K562 (cell line): ENCODE data around the gene HVCN1. TPM values are rescaled to one million over a fixed set of nuclear protein-coding genes. Genes with fewer than 3 reads are reported as not detected.

ENCODE experiments used
- ATAC-seq: fragments of 200-7000 bp; cut with Tn5 transposase; 3 replicates; pipeline ENCODE4 v1.9.1; 2020; ENCODE audit warnings: moderate library complexity
- BruUV-seq: library from RNA; stranded (reverse); fragments of 400-500 nt; replicated peaks from 2 replicates; lab custom pipeline; 2021; lab: Mats Ljungman, UMichigan
- CTCF ChIA-PET: fragments of 300-600 bp; formaldehyde crosslinking; extraction: SDS; loops from one replicate; lab custom pipeline; 2021; ENCODE audit warnings: low intra/inter-chr PET ratio; lab: Yijun Ruan, JAX
- POLR2A ChIA-PET: fragments of 300-600, 350-650 bp; sonication (Branson Sonifier 250); formaldehyde crosslinking; extraction: SDS; loops from one replicate; lab custom pipeline; 2021; ENCODE audit warnings: antibody characterized with exemption, inconsistent platforms; lab: Yijun Ruan, JAX
- DNase-seq, 4 experiments: peaks; one replicate each; pipeline versions ENCODE4 v3.0.0 to v3.0.0-alpha.2; 2011 to 2018; ENCODE audit warnings: low spot score in 3 of 4, mixed read lengths in 3 of 4; ENCODE audit errors: extremely low read depth in 1 of 4
- FAIRE-seq: peaks from 2 replicates; lab custom pipeline; 2011; peaks lifted over from hg19 to GRCh38; lab: Jason Lieb, UNC
- H2AFZ ChIP-seq: 2 replicates; pipeline ENCODE4 v1.6.0; 2011; ENCODE audit warnings: low read depth, low read length, control low read depth, inconsistent platforms
- H3K27ac ChIP-seq: fragments of 200-600 bp; 3 replicates; pipeline ENCODE4 v1.8.0; 2011; ENCODE audit warnings: low read depth, mild to moderate bottlenecking, control low read depth, inconsistent platforms, low read length, moderate library complexity, mixed read lengths; ENCODE audit errors: extremely low read depth
- H3K27me3 ChIP-seq, 2 experiments: fragments of 300-600 bp in 1 of 2; 2 replicates in 1 of 2; 3 replicates in 1 of 2; pipeline versions ENCODE4 v1.6.0 to v1.8.0; 2011; ENCODE audit warnings: inconsistent platforms in 2 of 2, low read length in 2 of 2, mild to moderate bottlenecking in 1 of 2, mixed read lengths in 1 of 2, moderate library complexity in 1 of 2; ENCODE audit not compliant: control insufficient read depth in 2 of 2, insufficient read depth in 2 of 2
- H3K36me3 ChIP-seq: fragments of 300-600 bp; 3 replicates; pipeline ENCODE4 v1.8.0; 2011; ENCODE audit warnings: mild to moderate bottlenecking, low read length, inconsistent platforms; ENCODE audit not compliant: control insufficient read depth, insufficient read depth
- H3K4me1 ChIP-seq, 2 experiments: fragments of 200-600 bp in 1 of 2; replicated peaks in 1 of 2; 2 replicates in 1 of 2; 3 replicates in 1 of 2; pipeline versions ENCODE4 v1.5.1 to v1.8.0; 2011; ENCODE audit warnings: inconsistent platforms in 2 of 2, low read length in 2 of 2, mild to moderate bottlenecking in 1 of 2, mixed read lengths in 1 of 2, moderate library complexity in 1 of 2; ENCODE audit not compliant: control insufficient read depth in 2 of 2, insufficient read depth in 2 of 2
- H3K4me2 ChIP-seq: 2 replicates; pipeline ENCODE4 v1.6.1; 2011; ENCODE audit warnings: low read length, control low read depth, inconsistent platforms, mixed read lengths; ENCODE audit not compliant: insufficient read depth
- H3K4me3 ChIP-seq: fragments of 200-600 bp; sonication (generic), shearing (Covaris generic); 2 replicates; pipeline ENCODE4 v1.5.1; 2016; ENCODE audit warnings: control low read depth, inconsistent platforms
- H3K79me2 ChIP-seq: fragments of 200-600 bp; 3 replicates; pipeline ENCODE4 v1.8.0; 2011; ENCODE audit warnings: low read length, inconsistent platforms; ENCODE audit not compliant: control insufficient read depth, insufficient read depth
- H3K9ac ChIP-seq, 2 experiments: 2 replicates each; pipeline versions ENCODE4 v1.6.0 to v1.6.1; 2011; ENCODE audit warnings: low read depth in 2 of 2, low read length in 2 of 2, control low read depth in 1 of 2, inconsistent platforms in 1 of 2, mild to moderate bottlenecking in 1 of 2, mixed read lengths in 1 of 2; ENCODE audit not compliant: insufficient read depth in 1 of 2
- H3K9me1 ChIP-seq: one replicate; pipeline ENCODE4 v1.6.0; 2011; ENCODE audit warnings: inconsistent platforms, mild to moderate bottlenecking, low read length, moderate library complexity; ENCODE audit not compliant: control insufficient read depth, insufficient read depth
- H3K9me3 ChIP-seq: replicated peaks from 2 replicates; pipeline ENCODE4 v1.5.1; 2011; ENCODE audit warnings: low read depth, low read length, inconsistent platforms; ENCODE audit not compliant: control insufficient read depth, insufficient read depth
- H4K20me1 ChIP-seq: replicated peaks from 2 replicates; pipeline ENCODE4 v1.6.1; 2011; ENCODE audit warnings: low read length, inconsistent platforms, mixed read lengths; ENCODE audit not compliant: control insufficient read depth, insufficient read depth
- AFF4 ChIP-seq: sonication (generic); formaldehyde crosslinking; IDR thresholded peaks from 2 replicates; pipeline ENCODE4 v1.8.0; 2023; ENCODE audit warnings: mild to moderate bottlenecking, missing genetic modification reagents
- CHD4 ChIP-seq: fragments of 200-600 bp; sonication (generic); IDR thresholded peaks from 3 replicates; pipeline ENCODE4 v1.6.1; 2012; ENCODE audit warnings: low read depth, mild to moderate bottlenecking, mixed read lengths, low read length, inconsistent platforms; ENCODE audit not compliant: insufficient read depth, insufficient replicate concordance, poor library complexity, severe bottlenecking
- CREBBP ChIP-seq: IDR thresholded peaks from one replicate; pipeline ENCODE4 v1.6.1; 2012; ENCODE audit warnings: low read depth, mild to moderate bottlenecking, control low read depth, inconsistent platforms, low read length
- E2F1 ChIP-seq: sonication (generic); formaldehyde crosslinking; IDR thresholded peaks from 2 replicates; pipeline ENCODE4 v1.8.1; 2023; ENCODE audit warnings: mild to moderate bottlenecking, missing genetic modification reagents, moderate library complexity
- HNRNPUL1 ChIP-seq: fragments of 200-400 bp; formaldehyde crosslinking; IDR thresholded peaks from 2 replicates; pipeline ENCODE4 v1.6.1; 2017; ENCODE audit warnings: low read length
- KDM4B ChIP-seq, 2 experiments: fragments of 450-650 bp in 1 of 2; sonication (generic) in 1 of 2; IDR thresholded peaks; 2 replicates each; pipeline ENCODE4 v1.6.1; 2016 to 2017; ENCODE audit warnings: borderline replicate concordance in 2 of 2, antibody characterized with exemption in 1 of 2, low read depth in 1 of 2, mild to moderate bottlenecking in 1 of 2
- POLR2B ChIP-seq: fragments of 450-650 bp; IDR thresholded peaks from 2 replicates; pipeline ENCODE4 v1.6.1; 2018; ENCODE audit warnings: low read depth; ENCODE audit not compliant: partially characterized antibody
- POLR2H ChIP-seq: IDR thresholded peaks from 2 replicates; pipeline ENCODE4 v1.6.1; 2016; ENCODE audit warnings: missing genetic modification characterization, low read depth, mild to moderate bottlenecking, control low read depth, missing compliant biosample characterization, moderate library complexity
- PYGO2 ChIP-seq: fragments of 450-650 bp; IDR thresholded peaks from 2 replicates; pipeline ENCODE4 v1.6.1; 2016; ENCODE audit warnings: mild to moderate bottlenecking, missing genetic modification characterization, moderate library complexity, missing compliant biosample characterization
- RFX1 ChIP-seq: fragments of 450-650 bp; IDR thresholded peaks from 2 replicates; pipeline ENCODE4 v1.6.1; 2016; ENCODE audit warnings: mild to moderate bottlenecking, moderate library complexity
- TFAM ChIP-seq: fragments of 250-450 bp; sonication (Bioruptor Pico); conservative IDR thresholded peaks from 2 replicates; pipeline ENCODE4 v1.5.0; 2021; ENCODE audit warnings: mild to moderate bottlenecking, moderate library complexity
- ZNF212 ChIP-seq: fragments of 450-650 bp; formaldehyde crosslinking; IDR thresholded peaks from 2 replicates; pipeline ENCODE4 v1.4.0; 2020; ENCODE audit warnings: mild to moderate bottlenecking
- WGBS: fragments of 100-300 bp; shearing (Covaris generic); methylation state at CpG from one replicate; pipeline ENCODE4 v1.1.6; 2016; ENCODE audit warnings: low coverage, mixed read lengths; ENCODE audit not compliant: insufficient coverage; ENCODE audit errors: missing lambda C conversion rate; 5-methylcytosine and 5-hydroxymethylcytosine counted together
- in situ Hi-C: fragments of 300-500 bp; cut with MboI; formaldehyde crosslinking; loops from 4 replicates; pipeline ENCODE4 v1.15.0; 2018; ENCODE audit warnings: inconsistent platforms, mixed read lengths
- intact Hi-C: fragments of 100-400 bp; cut with micrococcal nuclease; formaldehyde crosslinking; loops from 2 replicates; pipeline ENCODE4 v1.14.2; 2022
- polyA plus RNA-seq, 8 experiments: library from polyadenylated mRNA; depleted of rRNA in 4 of 8; stranded (reverse) in 5 of 8; unstranded in 3 of 8; fragments of >200 nt; fragmentation: Nextera tagmentation in 2 of 8; fragmentation: Illumina TruSeq in 1 of 8; extraction: Ambion mirVana in 2 of 8; extraction: Trizol in 1 of 8; gene quantifications; 2 replicates each; pipeline versions ENCODE4 v1.2.1 to v1.2.3, GENCODE V29; 2011 to 2014; ENCODE audit warnings: inconsistent platforms in 1 of 8, missing spikeins in 1 of 8
- total RNA-seq, 7 experiments: library from RNA; depleted of rRNA in 6 of 7; stranded (reverse); fragments of >200 nt in 6 of 7; fragmentation: Illumina TruSeq in 2 of 7; extraction: Trizol in 2 of 7; gene quantifications; 2 replicates each; pipeline versions ENCODE4 v1.2.1 to v1.2.3, GENCODE V29; 2011 to 2021; ENCODE audit warnings: low replicate concordance in 1 of 7
- TF ChIP-seq, protein P1 (sequence below): IDR thresholded peaks from 2 replicates; pipeline ENCODE4 v1.6.1; 2012; ENCODE audit warnings: low read depth, low read length, improper control_type of control experiment, borderline replicate concordance

HVCN1 gene
- total and polyA plus RNA-seq, 9 of the 15 experiments (the other 6 are each of a cell fraction or from before 2014, with no cell fraction given): 0.21 to 1.4 (median 0.74) TPM

DNA sequence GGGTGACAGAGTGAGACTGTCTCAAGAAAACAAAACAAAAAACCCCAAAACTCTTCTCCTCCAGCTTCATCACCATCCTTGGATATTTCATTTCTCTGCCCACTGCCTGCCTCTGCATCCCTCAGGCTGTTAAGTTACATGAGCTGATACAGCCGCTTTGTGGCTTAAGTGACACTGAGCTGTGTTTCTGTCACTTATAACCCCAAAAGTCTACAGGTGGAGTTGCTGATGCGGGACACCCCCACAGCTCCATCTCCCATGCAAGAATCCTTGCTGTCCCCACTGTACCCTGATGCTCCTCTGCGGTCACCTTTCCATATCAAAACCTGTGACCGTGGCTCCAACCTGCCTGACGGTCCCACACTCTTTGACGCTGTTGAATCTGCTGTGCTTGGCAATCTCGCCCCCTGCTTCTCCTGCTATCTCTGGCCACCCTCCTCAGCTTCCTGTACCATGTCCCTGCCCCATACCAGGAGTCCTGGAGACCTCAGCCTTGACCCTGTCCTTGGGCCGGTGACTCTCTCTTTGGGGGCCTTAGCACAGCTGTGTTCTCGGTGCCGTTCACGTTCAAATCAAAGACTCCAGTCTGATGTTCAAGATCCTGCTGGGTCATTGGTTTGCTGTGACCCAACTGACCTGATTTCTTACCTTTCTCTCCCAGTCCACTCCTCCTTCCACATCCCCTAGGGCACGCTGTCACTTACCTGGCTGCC, 20.3 kb downstream of the HVCN1 start:
- H3K4me1 ChIP-seq: no peaks in the 10 kb centered on the region; a peak in 2 of 5 replicates
- H3K9ac ChIP-seq: no peak overlapping the region; a peak in 1 of 4 replicates
- no peak for ATAC-seq
- no peaks in the 10 kb centered on the region for H4K20me1 ChIP-seq
- no peak overlapping the region for H2AFZ ChIP-seq
- H3K4me2 ChIP-seq: no peak overlapping the region
- no peak for DNase-seq
- FAIRE-seq: no peak
- BruUV-seq: no TSS peak
- no peak overlapping the region for H3K4me3 ChIP-seq
- no peak overlapping the region for H3K27ac ChIP-seq
- H3K36me3 ChIP-seq: no peaks in the 10 kb centered on the region
- H3K9me3 ChIP-seq: peaks cover 2% of the 10 kb centered on the region; the same call in 1 of the 2 replicates
- in situ Hi-C loops: no loop called here
- H3K27me3 ChIP-seq: peaks cover 2 to 29% of the 10 kb centered on the region in 2 experiments; a peak in 4 of 5 replicates
- ChIA-PET CTCF (no interaction called here), POLR2A (interaction anchor here (0.9 to 1.1 kb wide), 3 partner anchors 10 to 14 kb away, joined by 3 read pairs; no protein-coding TSS in a partner anchor)
- intact Hi-C loops: no loop called here
- WGBS: 9% methylated on average over 11 of the region's 12 CpGs
- no peaks in the 10 kb centered on the region for H3K9me1 ChIP-seq
- no peaks in the 10 kb centered on the region for H3K79me2 ChIP-seq
- no peak for TF ChIP-seq TFAM (CRISPR knock-in tag)
- no peak for TF ChIP-seq RFX1
- no peak for TF ChIP-seq POLR2B
- TF ChIP-seq HNRNPUL1: no peak
- TF ChIP-seq KDM4B (IDR thresholded peaks at IDR 0.05; ENCODE audit: borderline replicate concordance in 2 of 2, low read depth in 1 of 2): no peak
- TF ChIP-seq CHD4: no peak
- TF ChIP-seq, protein P1, sequence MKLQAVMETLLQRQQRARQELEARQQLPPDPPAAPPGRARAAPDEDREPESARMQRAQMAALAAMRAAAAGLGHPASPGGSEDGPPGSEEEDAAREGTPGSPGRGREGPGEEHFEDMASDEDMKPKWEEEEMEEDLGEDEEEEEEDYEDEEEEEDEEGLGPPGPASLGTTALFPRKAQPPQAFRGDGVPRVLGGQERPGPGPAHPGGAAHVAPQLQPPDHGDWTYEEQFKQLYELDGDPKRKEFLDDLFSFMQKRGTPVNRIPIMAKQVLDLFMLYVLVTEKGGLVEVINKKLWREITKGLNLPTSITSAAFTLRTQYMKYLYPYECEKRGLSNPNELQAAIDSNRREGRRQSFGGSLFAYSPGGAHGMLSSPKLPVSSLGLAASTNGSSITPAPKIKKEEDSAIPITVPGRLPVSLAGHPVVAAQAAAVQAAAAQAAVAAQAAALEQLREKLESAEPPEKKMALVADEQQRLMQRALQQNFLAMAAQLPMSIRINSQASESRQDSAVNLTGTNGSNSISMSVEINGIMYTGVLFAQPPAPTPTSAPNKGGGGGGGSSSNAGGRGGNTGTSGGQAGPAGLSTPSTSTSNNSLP: no peak
- no peak for TF ChIP-seq E2F1
- TF ChIP-seq PYGO2 (tag): no peak
- no peak for TF ChIP-seq CREBBP
- TF ChIP-seq AFF4 (CRISPR knock-in tag): no peak
- TF ChIP-seq POLR2H: no peak
- no peak for TF ChIP-seq ZNF212 (CRISPR knock-in tag)
